ENCODE measurements around the gene SHLD1. TPM values are rescaled to one million over a fixed set of nuclear protein-coding genes. Genes with fewer than 3 reads are reported as not detected.

SHLD1 gene
- total RNA-seq, 1 donor from 2014 or later, result 10.0 TPM

DNA sequence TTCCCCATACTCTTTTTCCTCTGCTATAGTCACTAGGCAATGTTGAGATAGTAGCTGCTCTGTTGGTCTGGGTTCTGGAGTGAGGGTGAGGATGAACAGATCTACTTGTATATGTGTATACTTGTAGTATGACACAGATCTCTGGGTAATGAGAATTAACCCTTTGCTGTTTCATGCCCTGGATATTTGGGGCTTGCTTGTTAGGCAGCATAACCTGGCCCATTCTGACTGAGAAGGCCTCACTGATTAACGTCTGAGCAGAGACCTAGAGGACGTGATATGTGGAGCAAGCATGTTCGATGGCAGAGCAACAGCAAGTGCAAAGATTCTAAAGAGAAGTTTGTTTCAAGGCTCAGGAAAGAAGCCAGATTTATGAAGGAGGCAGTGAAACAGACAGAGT is 105.7 kb downstream of the SHLD1 start:
- H3K36me3 Mint-ChIP-seq, result no peaks in the 10 kb centered on the region
- H3K27ac Mint-ChIP-seq, result no peak overlapping the region
- H3K9me3 Mint-ChIP-seq, result peaks cover 6% of the 10 kb centered on the region
- no peaks in the 10 kb centered on the region for H3K4me1 Mint-ChIP-seq
- TF ChIP-seq, protein P1, sequence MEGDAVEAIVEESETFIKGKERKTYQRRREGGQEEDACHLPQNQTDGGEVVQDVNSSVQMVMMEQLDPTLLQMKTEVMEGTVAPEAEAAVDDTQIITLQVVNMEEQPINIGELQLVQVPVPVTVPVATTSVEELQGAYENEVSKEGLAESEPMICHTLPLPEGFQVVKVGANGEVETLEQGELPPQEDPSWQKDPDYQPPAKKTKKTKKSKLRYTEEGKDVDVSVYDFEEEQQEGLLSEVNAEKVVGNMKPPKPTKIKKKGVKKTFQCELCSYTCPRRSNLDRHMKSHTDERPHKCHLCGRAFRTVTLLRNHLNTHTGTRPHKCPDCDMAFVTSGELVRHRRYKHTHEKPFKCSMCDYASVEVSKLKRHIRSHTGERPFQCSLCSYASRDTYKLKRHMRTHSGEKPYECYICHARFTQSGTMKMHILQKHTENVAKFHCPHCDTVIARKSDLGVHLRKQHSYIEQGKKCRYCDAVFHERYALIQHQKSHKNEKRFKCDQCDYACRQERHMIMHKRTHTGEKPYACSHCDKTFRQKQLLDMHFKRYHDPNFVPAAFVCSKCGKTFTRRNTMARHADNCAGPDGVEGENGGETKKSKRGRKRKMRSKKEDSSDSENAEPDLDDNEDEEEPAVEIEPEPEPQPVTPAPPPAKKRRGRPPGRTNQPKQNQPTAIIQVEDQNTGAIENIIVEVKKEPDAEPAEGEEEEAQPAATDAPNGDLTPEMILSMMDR (IDR thresholded peaks at IDR 0.05; ENCODE audit: unreplicated experiment), result no peak
- H3K4me3 Mint-ChIP-seq, result no peak overlapping the region
- no peaks in the 10 kb centered on the region for H3K27me3 Mint-ChIP-seq (ENCODE audit: low read depth)
- no peak for DNase-seq (ENCODE audit: low spot score in 2 of 2, unreplicated experiment in 2 of 2)

DNA sequence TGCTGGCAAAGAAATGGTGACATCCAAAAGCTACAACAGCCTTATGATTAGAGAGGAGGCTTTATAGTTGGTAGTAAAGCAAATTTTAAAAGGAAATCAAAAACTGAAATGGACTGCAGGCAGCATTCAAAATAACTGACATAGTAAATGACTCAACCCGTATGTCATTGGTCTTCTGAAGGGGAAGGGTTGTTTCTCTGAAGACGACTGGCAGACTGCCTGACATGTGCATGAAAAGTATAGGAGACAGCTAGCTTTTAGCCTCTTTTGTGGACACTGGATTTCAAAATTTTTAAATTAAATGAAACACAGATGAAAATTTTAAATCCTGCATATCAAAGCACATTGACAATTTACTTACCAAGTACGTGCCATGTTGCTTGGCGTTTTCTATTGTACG is 109.4 kb downstream of the SHLD1 start:
- no peak for DNase-seq (ENCODE audit: low spot score in 2 of 2, unreplicated experiment in 2 of 2)
- H3K36me3 Mint-ChIP-seq, result peaks cover 4% of the 10 kb centered on the region

DNA sequence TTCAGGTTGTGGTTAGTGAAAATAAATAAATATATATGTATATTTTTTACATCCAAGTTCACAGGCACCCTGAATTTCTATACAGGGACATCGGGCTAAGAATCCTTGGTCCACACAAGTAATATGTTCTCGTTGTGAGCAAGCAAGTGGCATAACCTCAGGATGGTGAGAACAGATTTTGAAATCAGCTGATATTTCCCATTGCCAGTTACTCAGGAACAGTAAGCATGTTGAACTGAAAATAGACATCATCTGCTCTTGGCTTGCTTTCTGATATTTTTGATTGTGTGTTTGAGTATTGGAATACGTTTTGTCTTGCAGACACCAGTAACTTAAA is 112.5 kb downstream of the SHLD1 start:
- no peaks in the 10 kb centered on the region for H3K4me1 Mint-ChIP-seq
- no peak overlapping the region for H3K4me3 Mint-ChIP-seq
- H3K27ac Mint-ChIP-seq, result no peak overlapping the region
- no peaks in the 10 kb centered on the region for H3K27me3 Mint-ChIP-seq (ENCODE audit: low read depth)
- no peak for DNase-seq (ENCODE audit: low spot score in 2 of 2, unreplicated experiment in 2 of 2)
- TF ChIP-seq, protein P1 (IDR thresholded peaks at IDR 0.05; ENCODE audit: unreplicated experiment), result no peak
- H3K9me3 Mint-ChIP-seq, result no peaks in the 10 kb centered on the region
- H3K36me3 Mint-ChIP-seq, result peaks cover 4% of the 10 kb centered on the region

More for the DNA sequence above, 109.4 kb downstream of the SHLD1 start:
- no peak overlapping the region for H3K27ac Mint-ChIP-seq
- TF ChIP-seq, protein P1 (IDR thresholded peaks at IDR 0.05; ENCODE audit: unreplicated experiment), result no peak
- no peak overlapping the region for H3K4me3 Mint-ChIP-seq
- H3K9me3 Mint-ChIP-seq, result peaks cover 6% of the 10 kb centered on the region
- no peaks in the 10 kb centered on the region for H3K4me1 Mint-ChIP-seq
- no peaks in the 10 kb centered on the region for H3K27me3 Mint-ChIP-seq (ENCODE audit: low read depth)

DNA sequence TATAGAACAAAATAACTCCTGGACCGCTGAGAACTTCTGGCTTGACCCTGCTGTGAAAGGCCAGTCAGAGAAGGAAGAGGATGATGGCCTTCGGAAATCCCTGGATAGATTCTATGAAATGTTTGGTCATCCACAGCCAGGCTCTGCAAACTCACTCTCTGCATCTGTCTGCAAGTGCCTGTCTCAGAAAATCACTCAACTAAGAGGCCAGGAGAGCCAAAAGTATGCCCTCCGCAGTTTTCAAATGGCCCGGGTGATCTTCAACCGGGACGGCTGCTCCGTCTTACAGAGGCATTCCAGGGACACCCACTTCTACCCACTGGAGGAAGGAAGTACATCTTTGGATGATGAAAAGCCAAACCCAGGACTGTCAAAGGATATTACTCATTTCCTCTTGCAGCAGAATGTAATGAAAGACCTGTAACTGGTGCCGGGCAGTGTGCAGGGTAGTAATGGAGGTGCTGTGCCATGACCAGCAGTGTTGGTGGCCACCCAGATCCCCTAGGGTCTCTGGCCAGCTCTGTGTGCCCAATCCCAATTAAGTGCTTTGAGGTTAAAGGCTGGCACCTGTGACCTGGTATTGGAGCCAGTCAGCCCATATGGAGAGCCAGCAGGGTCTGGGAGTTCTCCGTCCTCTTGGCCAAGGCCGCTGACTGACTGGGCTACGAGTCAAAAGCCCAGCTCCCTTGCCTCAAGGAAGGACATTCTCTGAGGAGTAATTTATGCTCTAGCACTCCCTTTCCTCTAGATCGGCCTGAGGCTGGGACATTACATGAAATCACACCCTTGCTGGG is 113.0 kb downstream of the SHLD1 start:
- H3K4me1 Mint-ChIP-seq, result no peaks in the 10 kb centered on the region

DNA sequence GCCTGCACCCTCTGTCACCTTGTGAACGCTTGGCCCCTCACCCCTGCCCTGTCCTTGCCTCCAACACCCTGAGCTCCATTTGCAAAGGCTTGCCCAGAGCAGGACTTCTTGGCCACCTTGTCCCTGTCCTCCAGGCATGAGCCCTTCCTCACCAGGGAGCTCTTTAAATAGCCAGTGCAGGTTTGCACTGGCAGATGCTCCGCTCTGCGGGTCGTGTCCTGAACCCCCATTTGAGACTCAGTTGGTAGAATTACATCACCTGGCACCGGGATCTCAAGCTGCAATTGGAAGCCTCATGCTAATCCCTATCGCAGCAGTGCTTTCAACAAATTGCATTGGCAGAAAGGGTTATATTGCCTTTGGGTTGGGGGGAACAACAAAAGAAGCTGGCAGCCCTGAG is 114.2 kb downstream of the SHLD1 start:
- no peak for DNase-seq (ENCODE audit: low spot score in 2 of 2, unreplicated experiment in 2 of 2)
- Mint-ChIP-seq H3K9me3 (no peaks in the 10 kb centered on the region), H3K27ac (no peak overlapping the region), H3K4me3 (no peak overlapping the region), H3K36me3 (peaks cover 4% of the 10 kb centered on the region), H3K4me1 (no peaks in the 10 kb centered on the region), H3K27me3 (ENCODE audit: low read depth) (no peaks in the 10 kb centered on the region)
- TF ChIP-seq, protein P1 (IDR thresholded peaks at IDR 0.05; ENCODE audit: unreplicated experiment), result no peak

More for the DNA sequence above, 113.0 kb downstream of the SHLD1 start:
- H3K9me3 Mint-ChIP-seq, result no peaks in the 10 kb centered on the region
- H3K27ac Mint-ChIP-seq, result no peak overlapping the region
- H3K36me3 Mint-ChIP-seq, result peaks cover 4% of the 10 kb centered on the region
- no peaks in the 10 kb centered on the region for H3K27me3 Mint-ChIP-seq (ENCODE audit: low read depth)
- H3K4me3 Mint-ChIP-seq, result no peak overlapping the region
- TF ChIP-seq, protein P1 (IDR thresholded peaks at IDR 0.05; ENCODE audit: unreplicated experiment), result no peak
- DNase-seq (ENCODE audit: low spot score in 2 of 2, unreplicated experiment in 2 of 2), result no peak

Measured in mesothelial cell of epicardium (in vitro differentiated cells).